ENCODE data around the gene POLR2H. TPM values are rescaled to one million over a fixed set of nuclear protein-coding genes. Genes with fewer than 3 reads are reported as not detected.

The POLR2H gene
- total and polyA plus RNA-seq, 10 of the 15 experiments (the other 5 are each of a cell fraction or from before 2014, with no cell fraction given) = 74.2 to 357 (median 143) TPM

- POLR2A ChIA-PET = no interaction called here
- H4K20me1 ChIP-seq (ENCODE audit: control insufficient read depth, insufficient read depth) = no peaks in the 10 kb centered on the region
- H3K27ac ChIP-seq (ENCODE audit: control insufficient read depth, insufficient read depth) = no peak overlapping the region
- intact Hi-C loops (cut with micrococcal nuclease; ENCODE audit: unreplicated experiment) (no loop called here), in situ Hi-C loops (cut with MboI) (no loop called here)
- no peak overlapping the region for H3K4me3 ChIP-seq
- SMC1A ChIA-PET (ENCODE audit: uncharacterized antibody, unreplicated experiment) = interaction anchor here (0.6 kb wide), 1 partner anchor 222 kb away, joined by 3 read pairs; no protein-coding TSS in a partner anchor
- H3K27me3 ChIP-seq (replicated peaks in 1 of 2; ENCODE audit: control insufficient read depth in 2 of 2, insufficient read depth in 2 of 2, low read length in 1 of 2) = peaks cover 0 to 4% of the 10 kb centered on the region in 2 experiments
- RAD21 ChIA-PET (ENCODE audit: unreplicated experiment) = no interaction called here
- H3K9me3 ChIP-seq (replicated peaks; ENCODE audit: control insufficient read depth, insufficient read depth, low read length) = no peaks in the 10 kb centered on the region
- DNase-seq (ENCODE audit: low read depth, low spot score) (no peak), FAIRE-seq (no peak), ATAC-seq (no peak)
- 15% methylated on average over 4 of the region's 5 CpGs for WGBS (ENCODE audit: insufficient coverage, insufficient replicate concordance, low lambda C conversion rate, missing lambda C conversion rate)
- no peaks in the 10 kb centered on the region for H3K4me1 ChIP-seq (ENCODE audit: control insufficient read depth, insufficient read depth, low read length)
- no peak overlapping the region for H3K9ac ChIP-seq (ENCODE audit: control insufficient read depth, insufficient read depth, low read length)
- H2AFZ ChIP-seq (ENCODE audit: control insufficient read depth, low read depth, low read length) = no peak overlapping the region
- CTCF ChIA-PET = interaction anchor here (1.0 to 1.1 kb wide), 2 partner anchors 15 to 18 kb away, joined by 3 read pairs; no protein-coding TSS in a partner anchor
- no peak overlapping the region for H3K4me2 ChIP-seq (ENCODE audit: control insufficient read depth, insufficient read depth)
- no peaks in the 10 kb centered on the region for H3K36me3 ChIP-seq (ENCODE audit: control insufficient read depth in 2 of 2, insufficient read depth in 2 of 2, low read length in 1 of 2)
- no TSS peak for BruUV-seq (replicated peaks)
- no peaks in the 10 kb centered on the region for H3K79me2 ChIP-seq (ENCODE audit: control insufficient read depth, insufficient read depth, low read length)
- TF ChIP-seq, protein P1, sequence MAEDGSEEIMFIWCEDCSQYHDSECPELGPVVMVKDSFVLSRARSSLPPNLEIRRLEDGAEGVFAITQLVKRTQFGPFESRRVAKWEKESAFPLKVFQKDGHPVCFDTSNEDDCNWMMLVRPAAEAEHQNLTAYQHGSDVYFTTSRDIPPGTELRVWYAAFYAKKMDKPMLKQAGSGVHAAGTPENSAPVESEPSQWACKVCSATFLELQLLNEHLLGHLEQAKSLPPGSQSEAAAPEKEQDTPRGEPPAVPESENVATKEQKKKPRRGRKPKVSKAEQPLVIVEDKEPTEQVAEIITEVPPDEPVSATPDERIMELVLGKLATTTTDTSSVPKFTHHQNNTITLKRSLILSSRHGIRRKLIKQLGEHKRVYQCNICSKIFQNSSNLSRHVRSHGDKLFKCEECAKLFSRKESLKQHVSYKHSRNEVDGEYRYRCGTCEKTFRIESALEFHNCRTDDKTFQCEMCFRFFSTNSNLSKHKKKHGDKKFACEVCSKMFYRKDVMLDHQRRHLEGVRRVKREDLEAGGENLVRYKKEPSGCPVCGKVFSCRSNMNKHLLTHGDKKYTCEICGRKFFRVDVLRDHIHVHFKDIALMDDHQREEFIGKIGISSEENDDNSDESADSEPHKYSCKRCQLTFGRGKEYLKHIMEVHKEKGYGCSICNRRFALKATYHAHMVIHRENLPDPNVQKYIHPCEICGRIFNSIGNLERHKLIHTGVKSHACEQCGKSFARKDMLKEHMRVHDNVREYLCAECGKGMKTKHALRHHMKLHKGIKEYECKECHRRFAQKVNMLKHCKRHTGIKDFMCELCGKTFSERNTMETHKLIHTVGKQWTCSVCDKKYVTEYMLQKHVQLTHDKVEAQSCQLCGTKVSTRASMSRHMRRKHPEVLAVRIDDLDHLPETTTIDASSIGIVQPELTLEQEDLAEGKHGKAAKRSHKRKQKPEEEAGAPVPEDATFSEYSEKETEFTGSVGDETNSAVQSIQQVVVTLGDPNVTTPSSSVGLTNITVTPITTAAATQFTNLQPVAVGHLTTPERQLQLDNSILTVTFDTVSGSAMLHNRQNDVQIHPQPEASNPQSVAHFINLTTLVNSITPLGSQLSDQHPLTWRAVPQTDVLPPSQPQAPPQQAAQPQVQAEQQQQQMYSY (CRISPR knock-in tag; IDR thresholded peaks at IDR 0.05) = no peak
- TF ChIP-seq, protein P2, sequence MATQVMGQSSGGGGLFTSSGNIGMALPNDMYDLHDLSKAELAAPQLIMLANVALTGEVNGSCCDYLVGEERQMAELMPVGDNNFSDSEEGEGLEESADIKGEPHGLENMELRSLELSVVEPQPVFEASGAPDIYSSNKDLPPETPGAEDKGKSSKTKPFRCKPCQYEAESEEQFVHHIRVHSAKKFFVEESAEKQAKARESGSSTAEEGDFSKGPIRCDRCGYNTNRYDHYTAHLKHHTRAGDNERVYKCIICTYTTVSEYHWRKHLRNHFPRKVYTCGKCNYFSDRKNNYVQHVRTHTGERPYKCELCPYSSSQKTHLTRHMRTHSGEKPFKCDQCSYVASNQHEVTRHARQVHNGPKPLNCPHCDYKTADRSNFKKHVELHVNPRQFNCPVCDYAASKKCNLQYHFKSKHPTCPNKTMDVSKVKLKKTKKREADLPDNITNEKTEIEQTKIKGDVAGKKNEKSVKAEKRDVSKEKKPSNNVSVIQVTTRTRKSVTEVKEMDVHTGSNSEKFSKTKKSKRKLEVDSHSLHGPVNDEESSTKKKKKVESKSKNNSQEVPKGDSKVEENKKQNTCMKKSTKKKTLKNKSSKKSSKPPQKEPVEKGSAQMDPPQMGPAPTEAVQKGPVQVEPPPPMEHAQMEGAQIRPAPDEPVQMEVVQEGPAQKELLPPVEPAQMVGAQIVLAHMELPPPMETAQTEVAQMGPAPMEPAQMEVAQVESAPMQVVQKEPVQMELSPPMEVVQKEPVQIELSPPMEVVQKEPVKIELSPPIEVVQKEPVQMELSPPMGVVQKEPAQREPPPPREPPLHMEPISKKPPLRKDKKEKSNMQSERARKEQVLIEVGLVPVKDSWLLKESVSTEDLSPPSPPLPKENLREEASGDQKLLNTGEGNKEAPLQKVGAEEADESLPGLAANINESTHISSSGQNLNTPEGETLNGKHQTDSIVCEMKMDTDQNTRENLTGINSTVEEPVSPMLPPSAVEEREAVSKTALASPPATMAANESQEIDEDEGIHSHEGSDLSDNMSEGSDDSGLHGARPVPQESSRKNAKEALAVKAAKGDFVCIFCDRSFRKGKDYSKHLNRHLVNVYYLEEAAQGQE (IDR thresholded peaks at IDR 0.05; ENCODE audit: low read depth, low read length) = no peak
- TF ChIP-seq ATF7 (IDR thresholded peaks at IDR 0.05; ENCODE audit: low read depth) (no peak), JUNB (IDR thresholded peaks at IDR 0.05) (no peak), SMC3 (IDR thresholded peaks at IDR 0.05; ENCODE audit: borderline replicate concordance, low read length) (no peak), HDAC6 (IDR thresholded peaks at IDR 0.05; ENCODE audit: unreplicated experiment) (no peak), BHLHE40 (IDR thresholded peaks at IDR 0.05; ENCODE audit: borderline replicate concordance in 1 of 2, low read depth in 2 of 2, low read length in 1 of 2) (no peak), MTA2 (IDR thresholded peaks at IDR 0.05; ENCODE audit: low read depth) (no peak), SMAD1 (IDR thresholded peaks at IDR 0.05; ENCODE audit: low read depth, partially characterized antibody) (no peak), BMI1 (IDR thresholded peaks at IDR 0.05; ENCODE audit: borderline replicate concordance) (no peak), KAT2A (conservative IDR thresholded peaks at IDR 0.05; ENCODE audit: control insufficient read depth, low read depth, low read length) (no peak), PKNOX1 (IDR thresholded peaks at IDR 0.05) (no peak)
- TF ChIP-seq, protein P3, sequence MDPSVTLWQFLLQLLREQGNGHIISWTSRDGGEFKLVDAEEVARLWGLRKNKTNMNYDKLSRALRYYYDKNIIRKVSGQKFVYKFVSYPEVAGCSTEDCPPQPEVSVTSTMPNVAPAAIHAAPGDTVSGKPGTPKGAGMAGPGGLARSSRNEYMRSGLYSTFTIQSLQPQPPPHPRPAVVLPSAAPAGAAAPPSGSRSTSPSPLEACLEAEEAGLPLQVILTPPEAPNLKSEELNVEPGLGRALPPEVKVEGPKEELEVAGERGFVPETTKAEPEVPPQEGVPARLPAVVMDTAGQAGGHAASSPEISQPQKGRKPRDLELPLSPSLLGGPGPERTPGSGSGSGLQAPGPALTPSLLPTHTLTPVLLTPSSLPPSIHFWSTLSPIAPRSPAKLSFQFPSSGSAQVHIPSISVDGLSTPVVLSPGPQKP (IDR thresholded peaks at IDR 0.05; ENCODE audit: low read depth, low read length) = no peak
These were observed 28.5 kb downstream of the POLR2H start for GRCh38 chr3:184389935-184390528.

All from GM12878 (cell line).